ENCODE measurements around the gene GFI1. TPM values are rescaled to one million over a fixed set of nuclear protein-coding genes. Genes with fewer than 3 reads are reported as not detected.

GFI1 gene
- total and polyA plus RNA-seq, 2 experiments from 2014 or later, result 0.10 TPM; not detected in 1

GRCh38 chr1:92519043-92519442 is 32.3 kb upstream of the GFI1 start:
- Histone ChIP-seq H3K9me2 (replicated peaks; ENCODE audit: insufficient read depth) (no peaks in the 10 kb centered on the region), H3K36me3 (replicated peaks; ENCODE audit: insufficient read depth, low read depth) (no peaks in the 10 kb centered on the region), H2AFZ (no peak overlapping the region), H3K4me2 (no peak overlapping the region), H3K4me1 (ENCODE audit: insufficient read depth) (no peaks in the 10 kb centered on the region), H3K9me3 (ENCODE audit: low read depth) (no peaks in the 10 kb centered on the region), H3K4me3 (no peak overlapping the region), H3K79me2 (no peaks in the 10 kb centered on the region), H3K27me3 (no peaks in the 10 kb centered on the region), H4K20me1 (ENCODE audit: insufficient read depth, poor library complexity, severe bottlenecking) (no peaks in the 10 kb centered on the region), H3K27ac (no peak overlapping the region)
- no peak for DNase-seq (ENCODE audit: low spot score)
- 78% methylated on average over 2 of the region's 2 CpGs for WGBS (ENCODE audit: low lambda C conversion rate, missing lambda C conversion rate)
- TF ChIP-seq CTCF (IDR thresholded peaks at IDR 0.05; ENCODE audit: poor library complexity) (no peak), EZH2phosphoT487 (IDR thresholded peaks at IDR 0.05; ENCODE audit: low read depth, severe bottlenecking, unreplicated experiment) (no peak), EZH2 (IDR thresholded peaks at IDR 0.05; ENCODE audit: borderline replicate concordance) (no peak)

- no peaks in the 10 kb centered on the region for H4K20me1 ChIP-seq (ENCODE audit: insufficient read depth, poor library complexity, severe bottlenecking)
- H3K9me2 ChIP-seq (replicated peaks; ENCODE audit: insufficient read depth), result no peaks in the 10 kb centered on the region
- no peak overlapping the region for H3K27ac ChIP-seq
- no peaks in the 10 kb centered on the region for H3K9me3 ChIP-seq (ENCODE audit: low read depth)
- H3K27me3 ChIP-seq, result no peaks in the 10 kb centered on the region
- TF ChIP-seq CTCF (IDR thresholded peaks at IDR 0.05; ENCODE audit: poor library complexity) (no peak), EZH2 (IDR thresholded peaks at IDR 0.05; ENCODE audit: borderline replicate concordance) (no peak), EZH2phosphoT487 (IDR thresholded peaks at IDR 0.05; ENCODE audit: low read depth, severe bottlenecking, unreplicated experiment) (no peak)
- H2AFZ ChIP-seq, result no peak overlapping the region
- H3K4me3 ChIP-seq, result no peak overlapping the region
- no peak for DNase-seq (ENCODE audit: low spot score)
- H3K4me2 ChIP-seq, result no peak overlapping the region
- H3K36me3 ChIP-seq (replicated peaks; ENCODE audit: insufficient read depth, low read depth), result no peaks in the 10 kb centered on the region
- H3K79me2 ChIP-seq, result no peaks in the 10 kb centered on the region
- no peaks in the 10 kb centered on the region for H3K4me1 ChIP-seq (ENCODE audit: insufficient read depth)
- 90% methylated on average over 1 of the region's 1 CpG for WGBS (ENCODE audit: low lambda C conversion rate, missing lambda C conversion rate)
Measured at GRCh38 chr1:92516574-92516973, 29.8 kb upstream of the GFI1 start.

- H4K20me1 ChIP-seq (ENCODE audit: insufficient read depth, poor library complexity, severe bottlenecking), result no peaks in the 10 kb centered on the region
- no peaks in the 10 kb centered on the region for H3K36me3 ChIP-seq (replicated peaks; ENCODE audit: insufficient read depth, low read depth)
- no peak overlapping the region for H3K4me2 ChIP-seq
- no peak overlapping the region for H3K27ac ChIP-seq
- H3K27me3 ChIP-seq, result no peaks in the 10 kb centered on the region
- no peaks in the 10 kb centered on the region for H3K4me1 ChIP-seq (ENCODE audit: insufficient read depth)
- no peak overlapping the region for H3K4me3 ChIP-seq
- no peaks in the 10 kb centered on the region for H3K9me2 ChIP-seq (replicated peaks; ENCODE audit: insufficient read depth)
- no peaks in the 10 kb centered on the region for H3K79me2 ChIP-seq
- 95% methylated on average over 3 of the region's 3 CpGs for WGBS (ENCODE audit: low lambda C conversion rate, missing lambda C conversion rate)
- no peak for DNase-seq (ENCODE audit: low spot score)
- H2AFZ ChIP-seq, result no peak overlapping the region
- TF ChIP-seq EZH2 (IDR thresholded peaks at IDR 0.05; ENCODE audit: borderline replicate concordance) (no peak), EZH2phosphoT487 (IDR thresholded peaks at IDR 0.05; ENCODE audit: low read depth, severe bottlenecking, unreplicated experiment) (no peak), CTCF (IDR thresholded peaks at IDR 0.05; ENCODE audit: poor library complexity) (no peak)
- H3K9me3 ChIP-seq (ENCODE audit: low read depth), result no peaks in the 10 kb centered on the region
Measured at GRCh38 chr1:92515796-92516201, 29.1 kb upstream of the GFI1 start.

GRCh38 chr1:92511541-92511940 is 24.8 kb upstream of the GFI1 start:
- H3K27ac ChIP-seq, result no peak overlapping the region
- H4K20me1 ChIP-seq (ENCODE audit: insufficient read depth, poor library complexity, severe bottlenecking), result no peaks in the 10 kb centered on the region
- H3K4me1 ChIP-seq (ENCODE audit: insufficient read depth), result no peaks in the 10 kb centered on the region
- H3K4me2 ChIP-seq, result no peak overlapping the region
- TF ChIP-seq CTCF (IDR thresholded peaks at IDR 0.05; ENCODE audit: poor library complexity) (no peak), EZH2 (IDR thresholded peaks at IDR 0.05; ENCODE audit: borderline replicate concordance) (no peak), EZH2phosphoT487 (IDR thresholded peaks at IDR 0.05; ENCODE audit: low read depth, severe bottlenecking, unreplicated experiment) (no peak)
- no peaks in the 10 kb centered on the region for H3K79me2 ChIP-seq
- H3K9me2 ChIP-seq (replicated peaks; ENCODE audit: insufficient read depth), result no peaks in the 10 kb centered on the region
- no peak for DNase-seq (ENCODE audit: low spot score)
- no peak overlapping the region for H2AFZ ChIP-seq
- H3K36me3 ChIP-seq (replicated peaks; ENCODE audit: insufficient read depth, low read depth), result no peaks in the 10 kb centered on the region
- WGBS (ENCODE audit: low lambda C conversion rate, missing lambda C conversion rate), result 98% methylated on average over 4 of the region's 4 CpGs
- H3K4me3 ChIP-seq, result no peak overlapping the region
- no peaks in the 10 kb centered on the region for H3K27me3 ChIP-seq
- no peaks in the 10 kb centered on the region for H3K9me3 ChIP-seq (ENCODE audit: low read depth)
